NK-92 (cell line): ENCODE measurements around the gene SGTA.
"Not testable (repeated sequence)": the region's sequence is repeated elsewhere in the genome, so short reads cannot be mapped to it uniquely, and the experiment has no call there.

Experiments used
- DNase-seq: peaks from one replicate; lab custom pipeline; 2025; ENCODE audit not compliant: unreplicated experiment; lab: John Stamatoyannopoulos, UW

The SGTA gene

DNA sequence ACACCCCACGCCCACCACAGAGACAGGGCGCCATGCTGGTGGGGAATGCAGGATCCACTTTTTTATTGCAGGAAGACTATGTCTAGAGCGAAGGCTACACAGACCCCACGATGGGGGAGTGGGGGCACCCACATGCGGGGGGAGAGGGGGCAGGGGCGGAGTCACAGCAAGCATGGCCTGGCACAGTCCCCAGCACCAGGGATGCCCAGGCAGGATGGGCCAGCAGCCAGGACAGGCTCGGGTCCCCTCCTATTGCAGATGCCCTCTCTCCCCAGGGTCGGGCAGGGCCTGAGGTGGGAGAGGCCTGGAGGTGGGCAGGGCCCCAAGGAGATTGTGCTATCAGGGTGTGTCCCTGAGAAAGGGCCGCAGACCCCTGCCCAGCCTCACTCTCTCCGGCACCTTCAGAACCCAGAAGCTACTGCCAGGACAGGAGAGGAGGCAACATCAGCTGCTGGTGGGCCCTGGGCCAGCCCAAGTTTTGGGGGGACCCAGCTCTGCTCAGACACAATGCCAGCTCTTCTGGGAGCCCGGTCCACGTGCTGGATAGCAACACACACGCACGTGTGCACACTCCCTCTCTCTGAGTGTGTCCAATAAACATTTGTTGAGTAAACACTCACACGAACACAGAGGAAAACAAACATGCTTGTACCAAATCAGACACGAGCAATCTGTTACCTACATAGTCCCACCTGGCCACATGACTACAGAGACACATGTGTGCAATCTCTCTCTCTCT is 68.4 kb downstream of the SGTA start:
- no peak for DNase-seq

DNA sequence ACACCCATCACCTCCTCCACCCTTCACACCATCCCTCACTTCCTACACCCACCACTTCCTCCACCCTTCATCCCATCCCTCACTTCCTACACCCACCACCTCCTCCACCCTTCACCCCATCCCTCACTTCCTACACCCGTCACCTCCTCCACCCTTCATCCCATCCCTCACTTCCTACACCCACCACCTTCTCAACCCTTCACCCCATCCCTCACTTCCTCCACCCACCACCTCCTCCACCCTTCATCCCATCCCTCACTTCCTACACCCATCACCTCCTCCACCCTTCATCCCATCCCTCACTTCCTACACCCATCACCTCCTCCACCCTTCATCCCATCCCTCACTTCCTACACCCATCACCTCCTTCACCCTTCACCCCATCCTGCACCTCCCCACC is 69.0 kb downstream of the SGTA start:
- not testable (repeated sequence) for DNase-seq

DNA sequence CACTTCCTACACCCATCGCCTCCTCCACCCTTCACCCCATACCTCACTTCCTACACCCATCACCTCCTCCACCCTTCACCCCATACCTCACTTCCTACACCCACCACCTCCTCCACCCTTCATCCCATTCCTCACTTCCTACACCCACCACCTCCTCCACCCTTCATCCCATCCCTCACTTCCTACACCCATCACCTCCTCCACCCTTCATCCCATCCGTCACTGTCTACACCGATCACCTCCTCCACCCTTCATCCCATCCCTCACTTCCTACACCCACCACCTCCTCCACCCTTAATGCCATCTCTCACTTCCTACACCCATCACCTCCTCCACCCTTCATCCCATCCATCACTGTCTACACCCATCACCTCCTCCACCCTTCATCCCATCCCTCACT is 69.9 kb downstream of the SGTA start:
- DNase-seq: not testable (repeated sequence)

DNA sequence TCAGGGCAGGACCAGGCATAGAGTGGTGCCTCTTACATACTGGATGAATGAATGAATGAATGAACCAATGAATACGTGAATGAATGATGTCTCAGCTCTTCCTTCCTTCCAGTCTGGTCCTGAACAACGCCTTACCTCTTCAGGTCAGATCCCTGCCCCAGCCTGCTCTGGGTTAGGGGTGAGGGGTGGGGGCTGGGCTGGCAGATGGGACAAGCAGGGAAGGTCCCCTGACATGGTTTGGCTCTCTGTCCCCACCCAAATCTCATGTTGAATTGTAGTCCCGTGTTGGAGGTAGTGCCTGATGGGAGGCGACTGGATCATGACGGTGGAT is 71.2 kb downstream of the SGTA start:
- no peak for DNase-seq

DNA sequence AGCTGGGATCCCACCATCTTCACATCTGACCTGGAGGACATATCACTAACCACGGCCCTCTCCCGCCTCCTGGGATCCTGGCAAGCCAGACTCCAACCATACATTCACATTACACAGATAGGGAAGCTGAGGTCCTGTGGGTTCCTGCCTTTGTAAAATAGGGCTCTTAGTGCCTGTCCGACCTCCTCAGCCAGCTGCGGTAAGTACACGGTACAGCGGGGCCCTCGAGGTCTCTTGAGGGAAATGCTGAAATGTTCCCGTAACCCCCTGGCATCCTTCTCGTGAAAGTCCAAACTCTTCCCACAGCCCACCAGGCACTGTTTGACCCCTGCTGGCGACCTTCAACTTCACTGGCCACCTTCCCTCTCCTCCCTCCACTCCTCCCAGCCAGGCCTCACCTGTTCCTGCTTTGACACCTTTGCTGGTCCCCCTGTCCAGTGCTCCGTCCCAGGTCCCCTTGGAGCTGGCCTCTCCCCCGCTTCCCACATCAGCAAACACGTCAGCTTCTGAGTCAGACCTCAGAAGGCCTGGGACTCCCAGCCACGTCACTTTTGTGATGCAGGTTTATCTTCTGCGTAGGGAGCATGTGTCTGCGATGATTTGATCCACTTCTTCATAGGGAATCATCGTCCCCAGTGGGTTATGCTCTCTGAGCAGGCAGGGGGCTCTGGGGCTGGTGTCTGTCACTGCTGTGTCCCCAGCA is 71.8 kb downstream of the SGTA start:
- no peak for DNase-seq

DNA sequence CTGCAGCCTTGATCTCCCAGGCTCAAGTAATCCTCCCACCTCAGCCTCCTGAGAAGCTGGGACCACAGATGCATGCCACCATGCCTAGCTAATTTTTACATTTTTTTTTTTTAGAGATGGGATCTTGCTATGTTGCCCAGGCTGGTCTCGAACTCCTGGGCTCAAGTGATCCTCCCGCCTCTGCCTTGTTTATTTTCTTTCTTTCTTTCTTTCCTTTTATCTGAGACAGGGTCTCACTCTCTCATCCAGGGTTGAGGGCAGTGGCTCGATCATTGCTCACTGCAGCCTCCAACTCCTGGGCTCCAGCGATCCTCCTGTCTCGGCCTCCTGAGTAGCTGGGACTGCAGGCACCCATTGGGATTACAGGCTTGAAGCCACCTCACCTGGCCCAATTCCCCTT is 76.8 kb downstream of the SGTA start:
- no peak for DNase-seq
